Hematopoietic multipotent progenitor cell treated with erythropoietin and hydrocortisone succinate and interleukin-3 and kit ligand, for 17 days (in vitro differentiated cells): ENCODE measurements around the gene BCL2L12.

Source experiments
- DNase-seq: peaks from one replicate; pipeline ENCODE4 v3.0.0-alpha.2; 2015; ENCODE audit warnings: low spot score

BCL2L12 gene

DNA sequence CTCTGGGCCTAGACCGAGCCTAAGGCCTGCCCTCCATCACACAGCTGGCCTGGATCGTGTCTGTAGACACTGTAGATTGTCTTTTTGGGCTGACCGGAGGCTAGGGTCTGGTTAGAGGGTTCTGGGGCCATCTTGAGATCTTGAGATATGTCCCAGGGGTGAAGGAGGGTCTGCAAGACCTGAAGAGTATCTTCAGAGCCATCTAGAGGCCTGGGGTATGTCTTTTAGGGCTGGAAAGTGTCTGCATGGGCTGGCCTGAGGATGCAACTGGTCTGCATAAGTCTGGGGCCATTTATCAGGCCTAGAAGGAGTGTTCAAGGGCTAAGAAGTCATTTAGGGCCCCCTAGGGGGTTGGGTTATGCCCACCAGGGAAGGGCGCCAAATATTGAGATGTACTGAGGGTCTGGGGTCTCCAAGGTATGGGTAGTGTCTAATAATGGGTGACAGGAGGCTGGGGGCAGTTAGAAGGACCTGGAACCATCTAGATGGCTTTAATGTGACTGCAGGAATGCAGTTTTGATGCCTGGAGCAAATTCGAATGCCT lies 23.2 kb upstream of the BCL2L12 start:
- no peak for DNase-seq

DNA sequence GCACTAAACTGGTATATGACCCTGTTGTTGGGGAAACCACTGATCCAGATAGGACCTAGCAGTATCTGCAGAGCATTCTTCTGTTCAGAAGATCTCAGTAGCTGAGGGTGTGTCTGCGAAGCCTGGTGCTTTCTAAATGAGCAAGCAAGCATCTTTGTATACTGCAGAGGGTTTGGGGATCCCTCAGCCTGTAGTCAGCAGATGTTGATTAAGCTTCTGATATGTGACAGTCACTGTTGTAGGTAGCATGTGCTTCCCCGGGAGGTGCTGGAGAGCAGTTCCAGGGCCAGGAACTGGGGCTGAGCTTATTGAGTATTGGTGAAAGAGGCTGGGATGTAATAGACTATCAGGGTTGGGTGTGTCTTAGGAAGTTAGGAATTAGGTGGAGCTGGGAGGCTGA lies 22.3 kb upstream of the BCL2L12 start:
- DNase-seq = peak; percentile 37

DNA sequence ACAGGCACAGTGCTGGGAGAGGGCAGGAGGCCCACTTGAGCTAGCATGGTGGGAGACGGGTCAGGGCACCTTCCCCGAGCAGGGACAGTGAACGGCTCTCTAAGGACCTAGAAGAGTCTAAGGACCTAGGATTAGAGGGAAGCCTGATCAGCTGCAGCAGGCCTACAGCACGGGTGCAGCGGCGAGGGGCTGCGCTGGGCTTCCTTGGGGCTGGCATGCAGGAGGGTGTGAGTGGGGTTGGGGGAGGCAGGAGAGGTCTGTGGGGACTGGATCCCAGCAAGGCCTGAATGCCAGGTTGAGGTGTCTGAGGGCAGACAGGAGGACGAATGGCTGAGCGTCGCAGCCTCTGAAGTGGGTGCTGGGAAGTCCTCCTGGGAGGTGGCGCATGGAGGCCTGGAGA lies 20.1 kb upstream of the BCL2L12 start:
- no peak for DNase-seq

DNA sequence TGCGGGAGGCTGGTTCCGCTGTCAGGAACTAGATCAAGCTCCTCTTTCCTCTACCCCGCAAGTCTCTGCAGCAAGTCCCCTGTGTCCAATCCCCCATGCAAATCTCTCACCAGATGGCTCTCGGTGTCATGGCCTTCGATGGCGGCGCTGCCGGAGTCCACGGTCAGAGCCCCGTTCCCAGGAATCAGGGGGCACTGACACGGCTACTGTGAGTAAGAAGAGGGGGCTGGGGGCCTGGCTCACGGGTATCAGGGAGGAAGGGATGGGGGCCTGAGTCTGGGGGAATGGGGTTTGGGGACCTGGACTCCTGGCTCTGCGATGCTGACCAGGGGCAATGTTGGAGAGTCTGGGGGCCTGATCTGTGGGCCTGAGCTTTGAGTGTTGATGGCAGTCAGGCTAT lies 19.7 kb upstream of the BCL2L12 start:
- DNase-seq = no peak

DNA sequence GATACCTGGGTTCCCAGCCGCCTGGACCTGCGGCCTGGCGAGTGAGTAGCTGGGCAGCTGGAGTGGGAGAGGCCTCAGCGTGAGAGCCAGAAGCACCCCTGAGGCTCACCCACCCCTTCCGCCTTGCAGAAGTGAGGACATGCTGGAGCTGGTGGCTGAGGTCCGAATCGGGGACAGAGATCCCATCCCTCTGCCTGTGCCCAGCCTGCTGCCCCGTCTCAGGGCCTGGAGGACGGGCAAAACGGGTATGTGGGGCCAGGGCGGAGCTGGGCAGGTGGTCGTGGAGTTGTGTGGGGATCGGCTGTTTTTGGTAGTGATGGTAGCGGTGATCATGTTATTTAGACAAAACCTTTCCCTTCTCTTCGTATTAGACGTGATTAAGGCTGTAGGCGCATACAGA lies 19.1 kb upstream of the BCL2L12 start:
- DNase-seq = no peak

DNA sequence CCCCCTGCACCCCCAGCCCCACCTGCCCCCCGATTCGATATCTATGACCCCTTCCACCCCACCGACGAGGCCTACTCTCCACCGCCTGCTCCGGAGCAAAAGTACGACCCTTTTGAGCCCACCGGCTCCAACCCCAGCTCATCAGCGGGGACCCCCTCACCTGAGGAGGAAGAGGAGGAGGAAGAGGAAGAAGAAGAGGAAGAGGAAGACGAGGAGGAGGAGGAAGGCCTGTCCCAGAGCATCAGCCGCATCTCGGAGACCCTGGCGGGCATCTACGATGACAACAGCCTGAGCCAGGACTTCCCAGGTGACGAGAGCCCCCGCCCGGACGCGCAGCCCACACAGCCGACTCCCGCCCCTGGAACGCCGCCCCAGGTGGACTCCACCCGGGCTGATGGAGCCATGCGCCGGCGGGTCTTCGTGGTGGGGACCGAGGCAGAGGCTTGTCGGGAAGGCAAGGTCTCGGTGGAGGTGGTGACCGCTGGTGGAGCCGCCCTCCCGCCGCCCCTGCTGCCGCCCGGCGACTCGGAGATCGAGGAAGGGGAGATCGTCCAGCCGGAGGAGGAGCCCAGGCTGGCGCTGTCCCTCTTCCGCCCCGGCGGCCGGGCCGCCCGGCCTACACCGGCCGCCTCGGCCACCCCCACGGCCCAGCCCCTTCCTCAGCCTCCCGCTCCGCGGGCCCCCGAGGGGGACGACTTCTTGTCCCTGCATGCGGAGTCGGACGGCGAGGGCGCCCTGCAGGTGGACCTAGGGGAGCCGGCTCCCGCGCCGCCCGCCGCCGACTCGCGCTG lies 14.5 kb upstream of the BCL2L12 start:
- DNase-seq = no peak

DNA sequence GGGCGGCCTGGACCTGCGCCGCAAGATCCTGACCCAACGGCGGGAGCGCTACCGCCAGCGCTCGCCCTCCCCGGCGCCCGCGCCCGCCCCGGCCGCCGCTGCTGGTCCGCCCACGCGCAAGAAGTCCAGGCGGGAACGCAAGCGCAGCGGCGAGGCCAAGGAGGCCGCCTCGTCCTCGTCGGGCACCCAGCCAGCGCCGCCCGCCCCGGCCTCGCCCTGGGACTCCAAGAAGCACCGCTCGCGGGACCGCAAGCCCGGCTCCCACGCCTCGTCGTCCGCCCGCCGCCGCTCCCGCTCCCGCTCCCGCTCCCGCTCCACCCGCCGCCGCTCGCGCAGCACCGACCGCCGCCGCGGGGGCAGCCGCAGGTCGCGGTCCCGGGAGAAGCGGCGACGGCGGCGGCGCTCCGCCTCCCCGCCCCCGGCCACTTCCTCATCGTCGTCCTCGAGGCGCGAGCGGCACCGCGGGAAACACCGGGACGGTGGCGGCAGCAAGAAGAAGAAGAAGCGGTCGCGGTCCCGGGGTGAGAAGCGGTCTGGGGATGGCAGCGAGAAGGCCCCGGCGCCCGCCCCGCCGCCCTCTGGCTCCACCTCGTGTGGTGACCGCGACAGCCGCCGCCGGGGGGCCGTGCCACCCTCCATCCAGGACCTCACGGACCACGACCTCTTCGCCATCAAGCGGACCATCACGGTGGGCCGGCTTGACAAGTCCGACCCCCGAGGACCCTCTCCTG lies 13.7 kb upstream of the BCL2L12 start:
- no peak for DNase-seq

DNA sequence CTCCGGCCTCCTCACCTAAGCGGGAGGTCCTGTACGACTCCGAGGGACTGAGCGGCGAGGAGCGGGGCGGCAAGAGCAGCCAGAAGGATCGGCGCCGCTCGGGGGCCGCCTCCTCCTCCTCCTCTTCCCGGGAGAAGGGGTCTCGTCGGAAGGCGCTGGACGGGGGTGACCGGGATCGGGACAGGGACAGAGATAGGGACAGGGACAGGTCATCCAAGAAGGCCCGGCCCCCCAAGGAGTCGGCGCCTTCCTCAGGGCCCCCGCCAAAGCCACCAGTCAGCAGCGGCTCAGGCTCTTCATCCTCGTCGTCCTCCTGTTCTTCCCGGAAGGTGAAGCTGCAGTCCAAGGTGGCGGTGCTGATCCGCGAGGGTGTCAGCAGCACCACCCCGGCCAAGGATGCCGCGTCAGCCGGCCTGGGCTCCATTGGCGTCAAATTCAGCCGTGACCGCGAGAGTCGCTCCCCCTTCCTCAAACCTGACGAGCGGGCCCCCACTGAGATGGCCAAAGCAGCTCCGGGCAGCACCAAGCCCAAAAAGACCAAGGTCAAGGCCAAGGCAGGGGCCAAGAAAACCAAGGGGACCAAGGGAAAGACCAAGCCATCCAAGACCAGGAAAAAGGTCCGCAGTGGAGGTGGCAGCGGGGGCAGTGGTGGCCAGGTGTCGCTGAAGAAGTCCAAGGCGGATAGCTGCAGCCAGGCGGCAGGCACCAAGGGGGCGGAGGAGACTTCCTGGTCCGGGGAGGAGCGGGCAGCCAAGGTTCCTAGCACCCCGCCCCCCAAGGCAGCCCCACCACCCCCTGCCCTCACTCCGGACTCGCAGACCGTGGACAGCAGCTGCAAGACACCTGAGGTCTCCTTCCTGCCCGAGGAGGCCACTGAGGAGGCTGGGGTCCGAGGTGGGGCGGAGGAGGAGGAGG lies 12.9 kb upstream of the BCL2L12 start:
- DNase-seq = no peak

DNA sequence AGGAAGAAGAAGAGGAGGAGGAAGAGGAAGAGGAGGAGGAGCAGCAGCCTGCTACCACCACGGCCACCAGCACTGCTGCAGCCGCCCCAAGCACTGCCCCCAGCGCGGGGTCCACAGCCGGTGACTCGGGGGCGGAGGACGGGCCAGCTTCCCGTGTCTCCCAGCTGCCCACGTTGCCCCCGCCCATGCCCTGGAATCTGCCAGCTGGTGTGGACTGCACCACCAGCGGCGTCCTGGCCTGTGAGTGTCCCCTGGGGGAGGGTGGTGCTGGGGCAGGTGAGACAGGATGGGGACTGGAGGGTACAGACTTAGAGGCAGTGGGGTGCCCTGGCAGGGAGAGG lies 12.3 kb upstream of the BCL2L12 start:
- DNase-seq = no peak

DNA sequence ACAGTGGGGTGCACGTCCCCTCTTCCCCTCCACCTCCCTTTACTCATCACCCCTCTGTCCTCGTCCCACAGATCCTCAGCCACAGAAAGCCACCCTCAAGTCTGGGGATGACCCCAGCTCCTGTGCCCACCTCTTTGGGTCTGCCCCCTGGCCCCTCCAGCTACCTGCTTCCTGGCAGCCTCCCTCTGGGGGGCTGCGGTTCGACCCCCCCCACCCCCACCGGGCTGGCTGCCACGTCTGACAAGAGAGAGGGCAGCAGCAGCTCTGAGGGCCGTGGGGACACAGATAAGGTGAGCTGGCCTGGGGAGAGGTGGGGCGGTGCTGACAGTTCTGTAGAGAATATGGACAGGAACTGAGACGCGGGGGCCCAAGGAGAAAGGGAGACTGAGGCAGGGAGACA lies 11.2 kb upstream of the BCL2L12 start:
- no peak for DNase-seq

DNA sequence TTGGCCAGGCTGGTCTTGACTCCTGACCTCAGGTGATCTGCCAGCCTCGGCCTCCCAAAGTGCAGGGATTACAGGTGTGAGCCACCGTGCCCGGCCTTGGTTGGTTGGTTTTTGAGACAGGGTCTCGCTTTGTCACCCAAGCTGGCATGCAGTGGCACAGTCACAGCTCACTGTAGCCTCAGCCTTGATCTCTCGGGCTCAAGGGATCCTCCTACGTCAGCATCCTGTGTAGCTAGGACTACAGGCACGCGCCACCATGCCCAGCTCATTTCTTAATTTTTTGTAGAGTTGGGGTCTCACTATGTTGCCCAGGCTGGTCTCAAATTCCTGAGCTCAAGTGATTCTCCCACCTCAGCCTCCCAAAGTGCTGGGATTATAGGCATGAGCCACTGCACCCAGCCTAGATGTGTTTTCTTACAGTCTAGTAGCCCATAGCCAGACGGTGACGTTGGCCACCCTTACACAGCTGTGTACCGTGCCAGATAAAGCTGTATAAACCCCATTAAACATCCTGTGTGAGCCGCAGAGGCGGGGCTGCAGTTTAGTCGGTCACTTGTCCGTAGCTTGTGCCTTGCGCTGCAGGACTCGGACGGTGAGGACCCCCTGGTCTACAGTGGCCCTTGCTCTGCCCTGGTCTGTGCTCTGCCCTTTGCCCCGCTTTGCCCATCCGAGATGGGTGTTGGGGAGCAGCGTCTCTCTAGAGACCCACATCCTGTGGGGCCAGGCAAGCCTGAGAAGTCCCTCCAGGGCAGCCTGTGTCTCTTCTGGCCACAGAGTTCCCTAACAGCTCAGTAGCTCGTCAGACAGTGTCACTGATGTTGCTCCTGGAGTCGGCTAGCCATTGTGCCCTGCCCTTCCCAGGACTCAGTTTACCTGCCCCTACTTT lies 9.9 kb upstream of the BCL2L12 start:
- DNase-seq = no peak

DNA sequence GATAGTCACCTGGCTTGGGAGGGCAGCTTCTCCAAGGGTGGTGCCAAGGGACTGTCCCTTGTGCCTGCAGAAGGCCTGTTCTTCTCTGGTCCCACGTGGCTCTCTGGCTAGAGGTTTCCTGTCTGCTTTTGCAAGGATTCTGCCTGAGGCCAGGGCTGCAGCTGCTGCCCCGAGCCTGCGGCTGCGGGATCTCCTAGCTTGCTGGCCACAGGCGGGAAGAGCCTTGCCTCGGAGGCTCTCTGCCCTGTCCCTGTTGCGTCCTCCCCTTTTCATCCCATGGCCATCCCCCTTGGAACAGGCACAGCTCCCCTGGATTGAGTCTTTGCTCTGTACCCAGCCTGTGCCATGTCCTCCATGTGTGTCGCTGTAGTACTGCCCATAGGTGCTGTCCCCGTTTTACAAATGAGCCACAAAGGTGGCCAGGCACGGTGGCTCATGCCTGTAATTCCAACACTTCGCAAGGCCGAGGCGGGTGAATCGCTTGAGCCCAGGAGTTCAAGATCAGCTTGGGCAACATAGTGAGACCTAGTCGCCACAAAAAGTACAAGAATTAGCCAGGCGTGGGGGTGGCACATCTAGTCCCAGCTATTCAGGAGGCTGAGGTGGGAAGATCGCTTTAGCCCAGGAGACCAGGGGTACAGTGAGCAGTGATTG lies 9.2 kb upstream of the BCL2L12 start:
- DNase-seq = no peak

DNA sequence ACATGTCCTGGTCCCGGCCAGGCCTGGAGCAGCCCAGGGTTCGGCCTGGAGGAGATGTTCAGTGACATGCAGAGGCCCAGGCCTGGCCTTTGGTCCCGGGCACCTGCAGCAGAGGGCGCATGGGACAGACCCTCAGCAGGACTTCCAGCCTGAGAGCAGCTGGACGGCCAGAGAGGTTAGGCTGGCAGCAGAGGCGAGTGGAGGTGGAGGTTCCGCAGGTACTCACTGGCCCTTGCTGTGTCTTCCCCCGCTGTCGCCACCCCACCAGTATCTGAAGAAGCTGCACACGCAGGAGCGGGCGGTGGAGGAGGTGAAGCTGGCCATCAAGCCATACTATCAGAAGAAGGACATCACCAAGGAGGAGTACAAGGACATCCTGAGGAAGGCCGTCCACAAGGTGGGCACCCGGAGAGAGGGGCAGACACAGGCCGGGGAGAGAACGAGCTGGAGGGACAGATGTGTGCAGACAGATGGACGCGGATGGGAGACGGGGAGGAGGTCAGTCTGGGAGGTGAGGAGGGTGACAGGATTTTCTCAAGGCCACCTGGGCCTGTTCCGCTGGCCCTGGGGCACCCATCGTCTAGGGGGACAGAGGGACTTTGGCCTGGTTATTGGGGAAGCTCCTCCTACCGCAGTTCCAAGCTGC lies 8.1 kb upstream of the BCL2L12 start:
- no peak for DNase-seq

DNA sequence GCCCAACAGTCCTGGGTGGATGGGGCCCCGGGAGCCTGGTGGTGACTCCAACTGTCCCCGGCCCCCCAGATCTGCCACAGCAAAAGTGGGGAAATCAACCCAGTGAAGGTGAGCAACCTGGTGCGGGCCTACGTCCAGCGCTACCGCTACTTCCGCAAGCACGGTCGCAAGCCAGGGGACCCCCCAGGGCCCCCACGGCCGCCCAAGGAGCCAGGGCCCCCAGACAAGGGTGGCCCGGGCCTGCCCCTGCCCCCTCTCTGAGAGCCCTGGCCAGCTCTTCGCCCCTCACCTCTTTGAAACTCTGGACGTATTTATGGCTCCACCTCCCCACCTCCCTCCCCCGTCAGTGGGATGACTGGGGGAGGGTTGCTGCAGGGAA lies 7.6 kb upstream of the BCL2L12 start:
- DNase-seq = no peak

DNA sequence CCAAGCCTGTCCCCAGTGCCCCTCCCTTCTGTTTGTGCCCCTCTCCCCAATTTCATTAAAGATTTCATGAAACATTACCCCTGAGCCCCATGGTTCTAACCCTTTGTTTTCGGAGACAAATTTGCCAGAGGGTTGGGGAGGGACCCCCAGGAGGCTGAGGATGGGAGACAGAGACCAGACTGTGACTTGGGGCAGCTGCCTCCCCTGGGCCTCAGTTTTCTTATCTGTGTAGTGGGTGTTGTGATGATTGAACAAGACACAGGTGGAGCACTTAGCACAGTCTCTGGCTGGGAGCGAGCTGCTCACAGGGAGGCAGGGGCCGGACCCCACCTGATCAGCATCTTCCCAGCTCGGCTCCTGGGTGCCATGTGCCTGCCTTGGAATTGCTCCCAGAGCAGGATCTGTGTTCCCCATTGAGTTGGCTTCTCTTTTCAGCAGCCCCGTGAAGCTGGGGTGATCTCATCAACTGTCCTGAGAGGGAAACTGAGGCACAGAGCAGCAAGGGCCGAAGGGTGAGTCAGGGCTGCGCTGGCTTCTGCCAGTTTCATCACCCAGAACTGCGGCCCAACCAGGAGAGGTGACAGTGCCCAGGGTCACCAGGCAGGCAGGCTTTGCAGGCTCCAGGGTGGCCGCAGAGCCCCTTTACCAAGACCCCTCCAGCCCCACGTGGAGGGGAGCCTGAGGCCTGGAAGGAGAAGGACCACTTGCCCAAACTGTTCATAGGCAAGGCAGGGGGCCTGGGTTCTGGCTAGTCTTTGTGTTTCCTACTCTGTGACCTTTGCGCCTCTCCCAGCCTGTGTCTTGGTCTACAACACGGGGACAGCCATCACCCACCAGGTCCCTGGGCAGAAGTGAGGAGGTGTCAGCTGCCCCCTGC lies 6.9 kb upstream of the BCL2L12 start:
- DNase-seq = no peak

DNA sequence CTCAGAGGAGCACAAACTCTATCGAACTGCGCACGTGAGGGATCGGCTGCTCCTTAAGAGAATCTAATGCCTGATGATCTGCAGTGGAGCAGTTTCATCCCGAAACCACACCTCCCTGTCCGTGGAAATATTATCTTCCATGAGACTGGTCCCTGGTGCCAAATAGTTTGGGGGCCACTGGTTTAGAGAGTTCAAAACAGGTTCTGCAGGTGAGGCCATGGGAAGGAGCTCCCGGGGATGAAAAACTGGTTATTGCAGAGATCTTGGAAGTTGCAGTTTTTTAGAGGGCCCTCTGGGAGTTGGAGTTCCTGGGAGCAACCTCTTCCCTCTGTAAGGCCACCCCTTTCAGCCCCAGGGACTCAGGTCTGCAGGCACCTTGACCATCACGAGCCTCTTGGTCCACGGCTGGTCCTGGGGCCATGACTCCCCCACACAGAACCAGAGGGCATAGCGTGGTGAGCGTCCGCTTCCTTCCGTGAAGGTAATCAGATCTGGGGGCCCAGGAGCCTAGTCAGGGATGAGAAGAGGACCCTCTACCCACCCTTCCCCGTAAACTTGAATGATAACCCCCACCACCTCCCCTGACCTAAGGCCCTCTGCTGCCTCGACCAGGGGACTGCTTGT lies 5.3 kb upstream of the BCL2L12 start:
- no peak for DNase-seq

DNA sequence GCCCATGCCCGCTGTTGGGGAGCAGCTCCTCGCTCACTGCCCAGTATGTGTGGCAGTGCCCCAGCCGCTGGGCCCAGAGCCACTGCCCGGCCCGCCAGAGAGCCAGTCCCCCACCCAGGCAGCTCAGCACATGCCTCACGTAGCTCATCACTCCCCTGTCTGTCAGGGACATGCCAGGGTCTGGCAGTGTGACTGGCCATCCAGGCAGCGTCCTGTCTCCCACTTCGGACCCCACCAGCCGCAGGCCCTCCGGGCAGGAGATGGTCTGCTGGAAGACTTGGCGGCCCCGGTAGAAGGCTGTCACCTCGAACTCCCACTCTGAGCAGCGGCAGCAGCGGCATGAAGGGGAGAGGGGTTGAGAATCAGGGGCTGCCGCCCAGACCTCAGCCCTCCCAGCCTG lies 3.7 kb upstream of the BCL2L12 start:
- DNase-seq = no peak

DNA sequence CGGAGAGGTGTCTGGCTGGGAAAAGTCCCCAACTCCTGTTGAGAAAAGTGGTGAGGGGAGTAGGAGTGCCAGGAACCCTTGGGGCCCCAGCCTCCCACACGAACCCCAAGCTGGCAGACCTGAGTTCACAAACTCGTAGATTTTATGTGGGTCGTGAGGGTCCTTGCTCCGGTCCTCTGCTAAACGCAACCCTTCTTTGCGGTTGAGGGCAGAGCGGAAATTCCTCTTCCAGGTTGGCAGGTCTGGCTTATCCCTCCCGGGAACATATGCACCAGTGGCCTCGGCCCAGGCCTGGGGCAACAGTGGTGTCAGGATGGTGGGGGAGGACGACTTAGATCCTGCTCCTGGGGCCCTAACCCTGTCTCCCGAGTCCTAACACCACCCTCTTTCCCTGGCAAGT lies 2.5 kb upstream of the BCL2L12 start:
- no peak for DNase-seq
